Measurements from ENCODE around the gene KCNK15. TPM values are rescaled to one million over a fixed set of nuclear protein-coding genes. Genes with fewer than 3 reads are reported as not detected.

The KCNK15 gene
- total RNA-seq, 1 experiment from 2014 or later, result 0.33 TPM

GRCh38 chr20:44721785-44722054 lies 23.9 kb upstream of the KCNK15 start:
- H3K9me3 ChIP-seq (ENCODE audit: control insufficient read depth, low read depth, low read length), result no peaks in the 10 kb centered on the region
- no peak overlapping the region for H3K4me2 ChIP-seq (ENCODE audit: insufficient read depth, insufficient read length, low read length)
- H3K18ac ChIP-seq (ENCODE audit: insufficient read length, low read depth, low read length), result no peak overlapping the region
- no peaks in the 10 kb centered on the region for H3K4me1 ChIP-seq (ENCODE audit: insufficient read depth, low read length)
- H3K4me1 Mint-ChIP-seq, result peaks cover 7 to 10% of the 10 kb centered on the region in 2 experiments
- no peaks in the 10 kb centered on the region for H3K27me3 Mint-ChIP-seq (ENCODE audit: low read depth)
- H3K27me3 ChIP-seq (ENCODE audit: insufficient read depth, low read length), result no peaks in the 10 kb centered on the region
- no peak overlapping the region for H4K5ac ChIP-seq (ENCODE audit: insufficient read length, low read depth, low read length)
- no peak overlapping the region for H3K56ac ChIP-seq (ENCODE audit: insufficient read length, low read depth, low read length)
- H2BK5ac ChIP-seq (ENCODE audit: insufficient read length, low read length), result no peak overlapping the region
- H3T11ph ChIP-seq (ENCODE audit: low read length), result no peak overlapping the region
- H3K36me3 Mint-ChIP-seq (ENCODE audit: insufficient read depth in 1 of 3, low read depth in 3 of 3), result no peaks in the 10 kb centered on the region
- no peak overlapping the region for H3K23ac ChIP-seq (ENCODE audit: insufficient read length, low read depth, low read length)
- H2BK120ac ChIP-seq (ENCODE audit: low read depth, low read length, poor library complexity, severe bottlenecking), result no peak overlapping the region
- no peak overlapping the region for H3K4me3 Mint-ChIP-seq
- no peak overlapping the region for H3K4ac ChIP-seq (ENCODE audit: low read depth, low read length)
- H4K91ac ChIP-seq (ENCODE audit: insufficient read length, low read depth, low read length), result no peak overlapping the region
- H2BK15ac ChIP-seq (ENCODE audit: low read depth, low read length), result no peak overlapping the region
- no peaks in the 10 kb centered on the region for H3K23me2 ChIP-seq (ENCODE audit: insufficient read length, low read depth, low read length, poor library complexity, severe bottlenecking)
- H3K27ac Mint-ChIP-seq, result no peak overlapping the region
- WGBS (ENCODE audit: extremely low coverage, insufficient read length, low lambda C conversion rate), result no CpG with 5 or more reads among the region's 1 CpG
- H3K27ac ChIP-seq (ENCODE audit: insufficient read length, low read depth, low read length), result no peak overlapping the region
- no peaks in the 10 kb centered on the region for H3K9me3 Mint-ChIP-seq
- no peak for TF ChIP-seq CTCF (conservative IDR thresholded peaks at IDR 0.05)
- no peak overlapping the region for H2AFZ ChIP-seq (ENCODE audit: low read length)
- no peak overlapping the region for H2BK12ac ChIP-seq (ENCODE audit: insufficient read length, low read depth, low read length)
- no peaks in the 10 kb centered on the region for H3K79me2 ChIP-seq (ENCODE audit: insufficient read depth, low read length)
- DNase-seq, result no peak
- no peak overlapping the region for H4K8ac ChIP-seq (replicated peaks; ENCODE audit: insufficient read length, low read depth, low read length)
- no peak overlapping the region for H3K14ac ChIP-seq (ENCODE audit: insufficient read depth, low read length)
- H2AK5ac ChIP-seq (ENCODE audit: insufficient read length, low read length), result no peak overlapping the region
- no peak overlapping the region for H2BK20ac ChIP-seq (ENCODE audit: low read depth, low read length, poor library complexity, severe bottlenecking)
- H3K9ac ChIP-seq (ENCODE audit: extremely low read depth, insufficient read length, low read length), result no peak overlapping the region
- no peaks in the 10 kb centered on the region for H3K79me1 ChIP-seq (ENCODE audit: insufficient read depth, low read depth, low read length, poor library complexity, severe bottlenecking)
- H4K20me1 ChIP-seq (ENCODE audit: control insufficient read depth, insufficient read depth, insufficient read length), result no peaks in the 10 kb centered on the region
